Naive thymus-derived CD4-positive, alpha-beta T cell (primary cell): ENCODE measurements around the gene DLG2. TPM values are rescaled to one million over a fixed set of nuclear protein-coding genes. Genes with fewer than 3 reads are reported as not detected.

Experiments
- ATAC-seq: fragments of 150-1000 bp; cut with Tn5 transposase; 2 replicates; pipeline ENCODE4 v1.10.0; 2021; ENCODE audit warnings: mild to moderate bottlenecking, moderate library complexity
- CTCF ChIA-PET: fragments of 350-600 bp; sonication (Branson Sonifier 250); formaldehyde crosslinking; loops from one replicate; lab custom pipeline; 2021; ENCODE audit warnings: antibody characterized with exemption; lab: Charles Lee
- POLR2A ChIA-PET: fragments of 350-600 bp; sonication (Branson Sonifier 250); formaldehyde crosslinking; loops from one replicate; lab custom pipeline; 2021; ENCODE audit warnings: antibody characterized with exemption, inconsistent platforms; lab: Charles Lee
- DNase-seq, 9 donors: peaks; one replicate each; pipeline versions ENCODE4 v3.0.0 to v3.0.0-alpha.2; 2020 to 2022; ENCODE audit warnings: mixed read lengths in 1 of 9
- H3K27ac ChIP-seq: one replicate; pipeline ENCODE4 v1.7.0; 2013; ENCODE audit warnings: mild to moderate bottlenecking, low read depth, low read length, moderate library complexity
- H3K27me3 ChIP-seq, 2 donors: one replicate each; pipeline ENCODE4 v1.7.0; 2013; ENCODE audit warnings: low read length in 2 of 2, mild to moderate bottlenecking in 2 of 2, moderate library complexity in 2 of 2; ENCODE audit not compliant: control insufficient read depth in 2 of 2, insufficient read depth in 2 of 2
- H3K36me3 ChIP-seq, 3 experiments: 1 replicate in 2 of 3; 2 replicates in 1 of 3; pipeline ENCODE4 v1.7.0; 2013; ENCODE audit warnings: low read length in 3 of 3, mild to moderate bottlenecking in 3 of 3, moderate library complexity in 1 of 3; ENCODE audit not compliant: insufficient read depth in 3 of 3, control insufficient read depth in 2 of 3
- H3K4me1 ChIP-seq, 2 donors: one replicate each; pipeline ENCODE4 v1.7.0; 2013; ENCODE audit warnings: low read length in 2 of 2, mild to moderate bottlenecking in 2 of 2, moderate library complexity in 1 of 2; ENCODE audit not compliant: control insufficient read depth in 2 of 2, insufficient read depth in 2 of 2
- H3K4me3 ChIP-seq: 2 replicates; pipeline ENCODE4 v1.7.0; 2013; ENCODE audit warnings: mild to moderate bottlenecking, low read length
- H3K9me3 ChIP-seq, 3 experiments: 1 replicate in 2 of 3; 2 replicates in 1 of 3; pipeline ENCODE4 v1.7.0; 2013; ENCODE audit warnings: low read length in 3 of 3; ENCODE audit not compliant: control insufficient read depth in 2 of 3
- H3K27ac Mint-ChIP-seq, 9 donors: one replicate each; pipeline ENCODE4 v1.8.0; 2020 to 2022; ENCODE audit warnings: mixed read lengths in 9 of 9, mild to moderate bottlenecking in 8 of 9, moderate library complexity in 5 of 9, inconsistent platforms in 2 of 9
- H3K27me3 Mint-ChIP-seq, 5 donors: one replicate each; pipeline ENCODE4 v1.8.0; 2021 to 2022; ENCODE audit warnings: mixed read lengths in 5 of 5, mild to moderate bottlenecking in 1 of 5
- H3K36me3 Mint-ChIP-seq, 5 donors: one replicate each; pipeline ENCODE4 v1.8.0; 2020 to 2022; ENCODE audit warnings: mixed read lengths in 5 of 5, mild to moderate bottlenecking in 3 of 5, inconsistent platforms in 1 of 5
- H3K4me1 Mint-ChIP-seq, 7 donors: one replicate each; pipeline ENCODE4 v1.8.0; 2020 to 2022; ENCODE audit warnings: mixed read lengths in 7 of 7, mild to moderate bottlenecking in 3 of 7, inconsistent platforms in 1 of 7
- H3K4me3 Mint-ChIP-seq, 10 donors: one replicate each; pipeline ENCODE4 v1.8.0; 2020 to 2022; ENCODE audit warnings: mild to moderate bottlenecking in 10 of 10, mixed read lengths in 10 of 10, moderate library complexity in 6 of 10, inconsistent platforms in 2 of 10
- H3K9me3 Mint-ChIP-seq, 11 donors: one replicate each; pipeline ENCODE4 v1.8.0; 2020 to 2022; ENCODE audit warnings: mixed read lengths in 11 of 11, mild to moderate bottlenecking in 4 of 11, inconsistent platforms in 1 of 11, moderate library complexity in 1 of 11
- intact Hi-C, 2 donors: fragments of 100-400 bp; cut with micrococcal nuclease; formaldehyde crosslinking; loops; one replicate each; pipeline ENCODE4 v1.15.1; 2023
- polyA plus RNA-seq, 2 donors: library from polyadenylated mRNA; unstranded; fragments of 300-500 nt; fragmentation: Illumina TruSeq; gene quantifications; one replicate each; pipeline ENCODE4 v1.2.3, GENCODE V29; 2021
- total RNA-seq, 6 experiments: library from RNA in 5 of 6; stranded (reverse) in 5 of 6; gene quantifications; 1 replicate in 5 of 6; 2 replicates in 1 of 6; pipeline ENCODE4 v1.2.3 and lab custom pipeline; 2021 to 2026

The DLG2 gene
- total and polyA plus RNA-seq, 7 experiments from 2014 or later = 0.64 to 6.1 (median 3.7) TPM

- CTCF ChIA-PET = no interaction called here
- Mint-ChIP-seq H3K4me3 (no peak overlapping the region), H3K36me3 (no peaks in the 10 kb centered on the region), H3K4me1 (no peaks in the 10 kb centered on the region), H3K27ac (no peak overlapping the region), H3K27me3 (no peaks in the 10 kb centered on the region), H3K9me3 (peaks cover 4 to 53% (median 9%) of the 10 kb centered on the region in 11 donors)
- ATAC-seq (no peak), DNase-seq (no peak)
- Histone ChIP-seq H3K27ac (no peak overlapping the region), H3K27me3 (no peaks in the 10 kb centered on the region), H3K4me1 (no peaks in the 10 kb centered on the region), H3K36me3 (no peaks in the 10 kb centered on the region), H3K4me3 (no peak overlapping the region), H3K9me3 (no peaks in the 10 kb centered on the region)
- intact Hi-C loops = no loop called here
- POLR2A ChIA-PET = no interaction called here
Observed at GRCh38 chr11:84882056-84882455, 745.1 kb downstream of the DLG2 start.

- H3K27ac ChIP-seq = no peak overlapping the region
- ATAC-seq (no peak), DNase-seq (no peak)
- no peaks in the 10 kb centered on the region for H3K27me3 Mint-ChIP-seq
- H3K36me3 Mint-ChIP-seq = peaks cover 0 to 6% (median 0%) of the 10 kb centered on the region in 5 donors
- H3K27ac Mint-ChIP-seq = no peak overlapping the region
- ChIA-PET POLR2A (no interaction called here), CTCF (no interaction called here)
- H3K4me3 ChIP-seq = no peak overlapping the region
- H3K9me3 ChIP-seq = peaks cover 0 to 2% (median 0%) of the 10 kb centered on the region in 3 experiments
- no peaks in the 10 kb centered on the region for H3K27me3 ChIP-seq
- no peak overlapping the region for H3K4me3 Mint-ChIP-seq
- H3K4me1 Mint-ChIP-seq = no peaks in the 10 kb centered on the region
- intact Hi-C loops = no loop called here
- peaks cover 5 to 56% (median 18%) of the 10 kb centered on the region in 11 donors for H3K9me3 Mint-ChIP-seq
- no peaks in the 10 kb centered on the region for H3K4me1 ChIP-seq
- H3K36me3 ChIP-seq = no peaks in the 10 kb centered on the region
Observed at GRCh38 chr11:84871116-84871515, 756.0 kb downstream of the DLG2 start.

- intact Hi-C loops = no loop called here
- Histone ChIP-seq H3K27ac (no peak overlapping the region), H3K36me3 (no peaks in the 10 kb centered on the region), H3K27me3 (no peaks in the 10 kb centered on the region), H3K4me1 (no peaks in the 10 kb centered on the region), H3K9me3 (peaks cover 0 to 4% (median 0%) of the 10 kb centered on the region in 3 experiments), H3K4me3 (no peak overlapping the region)
- Mint-ChIP-seq H3K27ac (no peak overlapping the region), H3K27me3 (no peaks in the 10 kb centered on the region), H3K4me3 (no peak overlapping the region), H3K4me1 (no peaks in the 10 kb centered on the region), H3K36me3 (peaks cover 0 to 7% (median 0%) of the 10 kb centered on the region in 5 donors), H3K9me3 (peaks cover 4 to 52% (median 19%) of the 10 kb centered on the region in 11 donors)
- ChIA-PET POLR2A (no interaction called here), CTCF (no interaction called here)
- DNase-seq (no peak), ATAC-seq (no peak)
Observed at GRCh38 chr11:84870486-84870885, 756.7 kb downstream of the DLG2 start.

GRCh38 chr11:84866922-84867321 lies 760.2 kb downstream of the DLG2 start:
- Mint-ChIP-seq H3K36me3 (peaks cover 0 to 7% (median 0%) of the 10 kb centered on the region in 5 donors), H3K9me3 (peaks cover 2 to 34% (median 15%) of the 10 kb centered on the region in 11 donors), H3K4me3 (no peak overlapping the region), H3K4me1 (no peaks in the 10 kb centered on the region), H3K27me3 (no peaks in the 10 kb centered on the region), H3K27ac (no peak overlapping the region)
- ATAC-seq = no peak
- intact Hi-C loops = no loop called here
- Histone ChIP-seq H3K27ac (no peak overlapping the region), H3K4me3 (no peak overlapping the region), H3K36me3 (no peaks in the 10 kb centered on the region), H3K9me3 (peaks cover 0 to 4% (median 0%) of the 10 kb centered on the region in 3 experiments), H3K4me1 (no peaks in the 10 kb centered on the region), H3K27me3 (no peaks in the 10 kb centered on the region)
- ChIA-PET CTCF (no interaction called here), POLR2A (no interaction called here)
- DNase-seq = no peak

- Mint-ChIP-seq H3K27ac (no peak overlapping the region), H3K4me3 (no peak overlapping the region), H3K27me3 (no peaks in the 10 kb centered on the region), H3K9me3 (peaks cover 2 to 37% (median 16%) of the 10 kb centered on the region in 11 donors), H3K4me1 (no peaks in the 10 kb centered on the region), H3K36me3 (peaks cover 0 to 7% (median 0%) of the 10 kb centered on the region in 5 donors)
- no peaks in the 10 kb centered on the region for H3K27me3 ChIP-seq
- no peak overlapping the region for H3K4me3 ChIP-seq
- no peak for ATAC-seq
- H3K36me3 ChIP-seq = no peaks in the 10 kb centered on the region
- H3K9me3 ChIP-seq = peaks cover 0 to 4% (median 0%) of the 10 kb centered on the region in 3 experiments
- no peak for DNase-seq
- no peak overlapping the region for H3K27ac ChIP-seq
- H3K4me1 ChIP-seq = no peaks in the 10 kb centered on the region
- CTCF ChIA-PET = no interaction called here
- intact Hi-C loops = no loop called here
- POLR2A ChIA-PET = no interaction called here
Observed at GRCh38 chr11:84865791-84866535, 761.2 kb downstream of the DLG2 start.

GRCh38 chr11:84865257-84865656 lies 761.9 kb downstream of the DLG2 start:
- Mint-ChIP-seq H3K27me3 (no peaks in the 10 kb centered on the region), H3K4me1 (no peaks in the 10 kb centered on the region), H3K4me3 (no peak overlapping the region), H3K27ac (no peak overlapping the region), H3K36me3 (peaks cover 0 to 7% (median 0%) of the 10 kb centered on the region in 5 donors), H3K9me3 (peaks cover 2 to 39% (median 18%) of the 10 kb centered on the region in 11 donors)
- H3K27ac ChIP-seq = no peak overlapping the region
- no peak overlapping the region for H3K4me3 ChIP-seq
- no peaks in the 10 kb centered on the region for H3K4me1 ChIP-seq
- ChIA-PET POLR2A (no interaction called here), CTCF (no interaction called here)
- peaks cover 0 to 4% (median 0%) of the 10 kb centered on the region in 3 experiments for H3K9me3 ChIP-seq
- no peaks in the 10 kb centered on the region for H3K36me3 ChIP-seq
- intact Hi-C loops = no loop called here
- H3K27me3 ChIP-seq = no peaks in the 10 kb centered on the region
- DNase-seq (no peak), ATAC-seq (no peak)

- intact Hi-C loops = no loop called here
- no peak for DNase-seq
- H3K9me3 ChIP-seq = no peaks in the 10 kb centered on the region
- Mint-ChIP-seq H3K36me3 (no peaks in the 10 kb centered on the region), H3K27me3 (no peaks in the 10 kb centered on the region), H3K4me3 (no peak overlapping the region), H3K27ac (no peak overlapping the region), H3K9me3 (peaks cover 2 to 30% (median 10%) of the 10 kb centered on the region in 11 donors), H3K4me1 (no peaks in the 10 kb centered on the region)
- ChIA-PET POLR2A (no interaction called here), CTCF (no interaction called here)
- no peak for ATAC-seq
- no peaks in the 10 kb centered on the region for H3K36me3 ChIP-seq
- H3K27me3 ChIP-seq = no peaks in the 10 kb centered on the region
- no peaks in the 10 kb centered on the region for H3K4me1 ChIP-seq
- H3K27ac ChIP-seq = no peak overlapping the region
- H3K4me3 ChIP-seq = no peak overlapping the region
Observed at GRCh38 chr11:84857746-84858145, 769.4 kb downstream of the DLG2 start.
